Activated effector memory CD4-positive, alpha-beta T cell treated with Interleukin-2 at 50 U/mL for 16 hours (primary cell): ENCODE measurements around the gene NINJ1.

Experiments
- DNase-seq: peaks from one replicate; pipeline ENCODE4 v3.0.0-alpha.2; 2020

NINJ1 gene

DNA sequence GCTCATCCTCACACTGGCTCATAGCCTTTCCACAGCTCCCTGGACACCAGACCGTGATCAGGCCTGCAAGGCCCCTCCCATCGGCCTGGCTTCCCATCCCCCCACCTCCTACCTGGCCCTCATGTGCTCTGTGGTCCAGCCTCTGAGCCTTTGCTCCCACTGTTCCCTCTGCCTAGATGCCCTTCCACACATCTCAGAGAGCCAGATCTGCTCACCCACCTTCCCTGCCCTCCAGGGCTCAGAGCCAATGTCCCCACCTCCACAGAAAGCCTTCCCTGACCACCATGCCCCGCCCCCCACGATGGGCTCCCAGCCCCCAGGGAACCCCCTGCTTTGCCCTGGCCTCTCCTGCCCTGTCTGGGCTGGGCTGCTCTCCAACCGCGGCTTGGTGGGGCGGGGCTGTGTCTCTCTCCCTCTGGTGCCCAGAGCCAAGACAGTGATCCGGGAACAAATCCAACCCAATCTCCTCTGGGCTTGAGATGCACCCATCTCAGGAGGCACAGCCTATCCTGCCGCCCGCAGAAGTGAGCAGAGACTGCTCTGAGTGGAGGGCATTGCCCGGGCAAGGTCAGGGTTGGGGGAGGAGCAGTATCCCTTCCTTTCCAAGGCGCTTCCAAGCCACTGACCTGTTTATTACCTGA lies 1.6 kb downstream of the NINJ1 start:
- DNase-seq: no peak

DNA sequence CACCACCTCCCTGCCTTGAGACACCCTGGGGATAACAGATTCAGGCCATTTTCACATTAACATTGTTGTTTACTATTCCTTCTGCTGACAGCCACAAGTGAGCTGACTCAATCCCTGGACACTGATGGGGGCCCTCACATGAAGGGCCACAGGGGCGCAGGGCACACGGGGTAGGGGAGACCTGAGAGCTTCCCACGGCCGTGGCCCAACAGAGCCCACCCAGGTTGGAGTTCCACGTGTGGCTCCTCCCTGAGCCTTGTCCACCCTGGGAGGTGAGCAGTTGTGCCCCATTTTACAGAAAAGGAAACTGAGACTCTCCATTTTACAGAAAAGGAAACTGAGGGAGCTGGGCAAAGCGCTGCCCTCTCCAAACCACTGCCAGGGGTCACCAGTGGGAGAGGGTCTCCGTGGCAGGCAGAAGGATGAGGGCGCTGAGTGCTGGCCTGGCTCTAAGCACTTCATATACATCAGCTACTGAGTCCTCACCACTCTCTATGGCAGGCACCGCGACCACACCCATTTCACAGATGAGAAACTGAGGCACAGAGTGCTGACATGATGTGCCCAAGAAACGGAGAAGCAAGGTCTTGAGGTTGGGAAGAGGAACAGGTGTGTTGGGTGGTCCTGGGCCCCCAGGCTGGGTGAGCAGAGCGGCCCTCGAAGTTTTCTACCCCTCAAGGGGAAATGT lies 2.3 kb downstream of the NINJ1 start:
- no peak for DNase-seq

- DNase-seq: no peak
These were observed 3.1 kb downstream of the NINJ1 start for GRCh38 chr9:93130861-93131481.

DNA sequence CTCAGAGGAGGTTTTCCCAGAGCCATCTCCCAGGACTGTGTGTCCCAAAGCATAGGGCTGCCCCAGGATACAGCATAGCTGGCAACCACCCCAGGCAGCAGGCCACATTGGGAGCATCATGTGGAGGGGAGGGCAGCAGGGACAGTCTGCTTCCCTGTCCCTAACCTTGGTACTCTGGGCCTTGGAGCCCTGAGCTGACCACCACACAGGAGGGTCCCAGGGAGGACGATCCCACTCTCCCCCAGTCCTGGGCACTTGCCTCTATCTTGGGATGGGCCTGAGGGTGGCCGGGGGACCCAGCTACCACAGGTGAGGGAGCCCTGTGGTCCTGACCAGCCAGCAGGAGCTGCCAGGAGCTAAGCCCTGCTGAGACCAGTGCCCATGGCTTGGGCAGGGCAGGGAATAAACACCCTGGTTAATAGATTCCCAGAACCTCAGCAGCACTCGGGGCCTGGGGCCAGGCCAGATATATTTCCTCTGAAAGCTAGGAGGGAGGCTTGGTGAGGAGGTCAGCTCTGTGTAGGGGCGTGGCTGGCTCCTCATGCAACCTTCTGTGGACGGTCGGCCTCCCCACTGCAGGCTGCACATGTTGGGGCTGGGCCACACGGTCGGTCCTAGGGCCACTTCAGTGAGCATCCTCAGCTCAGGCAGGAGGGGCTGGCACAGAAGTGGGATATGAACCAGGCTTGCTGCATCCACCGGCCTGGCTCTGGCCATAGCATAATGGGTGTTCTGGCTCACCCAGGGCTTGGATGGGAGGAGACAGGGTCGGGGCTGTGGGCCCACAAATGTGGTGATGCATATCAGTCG lies 4.2 kb downstream of the NINJ1 start:
- no peak for DNase-seq

- DNase-seq: no peak
These were observed 4.8 kb downstream of the NINJ1 start for GRCh38 chr9:93129286-93129685.

GRCh38 chr9:93128715-93129224 lies 5.3 kb downstream of the NINJ1 start:
- DNase-seq: no peak

DNA sequence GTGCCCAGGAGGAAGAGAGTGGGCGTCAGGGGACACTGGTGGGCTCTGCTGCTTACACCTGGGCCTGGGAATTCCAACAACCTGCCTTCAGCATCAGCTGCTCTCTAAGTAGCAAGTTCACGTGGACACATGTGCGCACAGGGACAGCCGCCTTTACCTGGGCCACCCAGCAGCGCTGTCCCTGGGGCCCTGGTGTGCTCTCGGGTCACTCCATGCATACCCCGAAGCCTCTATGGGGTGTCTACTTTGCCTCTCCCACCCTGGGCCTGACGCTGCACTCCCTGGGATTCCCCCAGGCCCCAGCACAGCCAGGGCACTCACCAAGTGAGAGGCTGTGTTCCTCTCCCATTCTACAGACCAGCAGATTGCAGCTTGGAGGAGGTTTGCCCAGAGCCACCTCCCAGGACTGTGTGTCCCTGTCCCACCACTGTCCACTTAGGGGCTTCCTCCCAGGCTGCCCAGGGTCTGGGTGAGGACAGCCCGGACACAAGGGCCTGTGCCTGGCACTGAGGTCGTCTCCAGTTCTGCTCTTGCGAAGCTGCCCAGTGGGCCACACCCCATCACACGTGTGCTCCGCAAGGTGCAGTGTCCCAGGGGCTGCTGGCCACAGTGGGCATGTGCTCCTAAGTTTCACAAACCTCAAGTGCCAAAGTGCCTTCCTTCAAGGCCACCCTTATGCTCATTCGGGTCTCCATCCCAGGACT lies 5.9 kb downstream of the NINJ1 start:
- no peak for DNase-seq

GRCh38 chr9:93127395-93127911 lies 6.6 kb downstream of the NINJ1 start:
- no peak for DNase-seq

DNA sequence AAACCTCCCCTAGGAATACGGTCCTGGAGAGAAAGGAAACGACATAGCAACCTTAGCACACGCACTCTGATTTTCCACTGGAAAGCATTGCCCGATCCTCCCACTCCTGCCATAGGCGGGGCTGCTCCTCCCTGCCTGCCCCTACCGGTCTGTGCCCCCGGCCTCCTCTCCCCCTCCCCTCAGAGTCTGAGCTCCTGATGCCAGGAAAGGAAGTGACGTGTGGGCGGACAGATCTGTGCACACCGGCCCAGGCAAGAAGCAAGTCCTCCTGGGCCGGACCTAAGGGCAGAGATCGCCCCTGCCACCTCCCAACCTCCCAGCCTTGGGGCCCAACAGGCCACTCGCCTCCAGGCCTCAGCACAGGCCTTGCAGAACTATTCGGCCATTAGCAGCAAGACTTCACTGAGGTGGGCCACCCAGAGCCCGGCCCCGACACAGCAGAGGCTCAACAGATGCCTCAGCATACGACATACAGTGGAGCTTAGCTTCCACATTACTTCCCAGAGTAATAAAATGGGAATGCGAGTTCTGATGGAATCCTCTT lies 7.2 kb downstream of the NINJ1 start:
- DNase-seq: no peak

- no peak for DNase-seq
These were observed 7.8 kb downstream of the NINJ1 start for GRCh38 chr9:93126151-93126781.

DNA sequence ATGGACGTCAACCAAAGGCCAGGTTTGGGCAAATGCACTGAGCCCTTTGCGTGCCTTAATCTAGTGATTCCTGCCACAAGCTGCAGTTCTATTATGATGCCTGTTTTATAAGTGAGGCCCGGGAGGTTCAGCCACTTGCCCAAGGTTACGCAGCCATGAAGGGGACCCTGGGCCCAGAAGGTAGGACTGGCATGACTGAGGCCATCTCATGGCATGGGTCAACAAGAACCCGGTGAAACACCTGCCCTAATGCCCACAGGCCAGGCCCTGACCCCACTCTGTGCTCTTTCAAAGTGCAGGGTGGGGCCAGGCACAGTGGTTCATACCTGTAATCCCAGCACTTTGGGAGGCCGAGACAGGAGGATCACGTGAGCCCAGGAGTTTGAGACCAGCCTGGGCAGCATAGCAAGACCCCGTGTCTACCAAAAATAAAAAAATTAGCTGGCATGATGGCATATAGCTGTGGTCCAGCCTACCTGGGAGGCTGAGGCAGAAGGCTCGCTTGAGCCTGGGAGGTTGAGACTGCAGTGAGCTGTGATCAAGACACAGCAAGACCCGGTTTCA lies 8.6 kb downstream of the NINJ1 start:
- no peak for DNase-seq

DNA sequence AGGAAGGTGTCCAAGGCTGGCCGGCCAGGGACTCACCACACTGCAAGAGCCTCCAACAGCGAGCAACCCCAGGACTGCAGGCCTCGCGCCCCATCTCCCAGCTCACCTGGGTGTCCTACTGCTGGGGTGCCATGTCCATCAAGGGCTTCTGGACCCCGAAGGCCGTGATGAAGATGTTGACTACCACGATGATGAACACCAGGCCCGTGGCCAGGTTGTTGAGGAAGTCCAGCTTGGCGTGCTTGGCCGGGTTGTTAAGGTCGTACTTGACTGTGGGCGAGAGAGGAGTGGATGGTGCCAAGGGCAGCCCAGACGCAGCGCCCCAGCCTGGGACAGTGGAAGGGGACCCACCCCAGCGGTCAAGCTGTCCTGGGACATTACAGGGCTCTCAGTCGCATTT lies 9.3 kb downstream of the NINJ1 start:
- DNase-seq: no peak

- DNase-seq: no peak
These were observed 10.3 kb downstream of the NINJ1 start for GRCh38 chr9:93123561-93124283.

- DNase-seq: no peak
These were observed 11.3 kb downstream of the NINJ1 start for GRCh38 chr9:93122721-93123221.

GRCh38 chr9:93121316-93122241 lies 12.5 kb downstream of the NINJ1 start:
- no peak for DNase-seq

DNA sequence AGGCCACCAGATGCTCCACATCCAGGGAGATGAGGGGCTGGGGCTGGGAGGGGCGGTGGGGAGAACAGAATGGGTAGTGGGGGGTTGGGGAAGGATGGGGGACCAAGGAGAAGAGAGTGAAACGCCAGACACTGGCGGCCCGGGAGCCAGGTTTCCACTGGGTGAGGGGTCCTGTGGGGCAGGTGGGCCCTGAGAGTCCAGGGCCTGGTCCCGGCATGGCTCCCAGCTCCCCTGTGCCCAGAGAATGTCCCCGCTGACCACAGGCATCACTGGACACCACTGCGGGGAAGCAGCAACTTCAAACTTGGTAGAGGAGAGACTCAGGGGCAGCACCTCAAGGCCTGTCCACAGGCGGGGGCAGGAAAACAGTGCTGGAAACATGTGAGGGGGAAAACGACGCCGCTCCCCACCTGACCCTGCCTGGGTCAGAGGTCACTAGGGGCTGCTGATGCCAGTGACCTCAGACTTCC lies 13.2 kb downstream of the NINJ1 start:
- no peak for DNase-seq

DNA sequence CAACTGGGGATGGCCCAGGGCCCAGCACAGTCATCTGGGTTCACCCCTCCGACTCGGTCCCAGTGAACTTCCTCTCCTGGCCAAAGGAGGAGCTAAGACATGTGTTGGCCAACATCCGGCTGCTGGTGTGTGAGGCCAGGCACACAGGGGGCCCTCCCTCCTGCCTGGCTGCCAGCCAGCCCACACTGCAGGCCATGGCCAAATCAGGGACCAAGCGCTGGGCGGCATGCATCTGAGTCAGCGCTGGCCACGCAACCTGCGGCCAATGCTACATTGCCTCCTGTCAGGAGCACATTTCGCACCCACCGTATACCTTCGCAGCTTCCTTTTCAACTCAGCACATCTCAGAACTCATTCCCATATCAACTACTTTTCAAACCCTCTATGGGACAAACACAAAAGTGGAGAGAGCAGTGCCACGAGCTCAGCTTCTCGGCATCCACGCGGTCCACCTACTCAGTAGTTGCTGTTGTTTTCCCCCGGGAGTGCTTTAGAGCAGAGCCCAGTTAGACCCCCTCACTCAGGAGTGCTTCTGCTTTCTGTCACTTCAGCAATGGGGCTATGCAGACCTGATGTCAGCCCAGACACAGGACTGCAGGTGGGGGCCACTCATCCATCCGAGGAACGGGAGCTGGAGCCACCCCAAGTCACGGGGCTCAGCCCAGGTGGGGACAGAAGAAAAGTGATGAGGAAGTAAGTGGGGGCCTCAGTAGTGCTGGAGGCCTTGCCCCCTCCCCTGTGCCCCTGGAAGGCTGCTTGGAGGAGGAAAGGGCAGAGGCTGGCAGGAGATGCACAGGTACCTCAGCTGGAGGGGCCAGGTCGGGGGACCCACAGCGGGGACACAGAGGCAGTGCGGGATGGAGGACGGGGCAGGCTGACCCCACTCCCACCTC lies 13.9 kb downstream of the NINJ1 start:
- no peak for DNase-seq

DNA sequence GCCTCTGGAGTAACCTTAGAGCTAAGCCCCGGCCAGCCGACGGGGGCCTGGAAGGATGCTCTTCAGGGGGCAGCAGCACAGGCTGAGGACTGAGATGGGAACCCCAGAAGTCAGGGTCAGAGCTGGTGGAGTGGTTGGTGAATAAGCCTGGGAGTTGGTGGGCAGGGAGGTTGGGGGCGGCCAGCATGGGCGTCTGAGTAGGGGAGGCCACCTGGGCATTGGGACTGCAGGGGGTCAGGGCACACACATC lies 14.4 kb downstream of the NINJ1 start:
- DNase-seq: no peak
